Smooth muscle cell (in vitro differentiated cells): ENCODE results near the gene C17orf114.
A peak's percentile ranks its signal among the peaks of the same experiment; 100 is the strongest.

Source experiments
- DNase-seq: peaks from one replicate; lab custom pipeline; 2025; ENCODE audit not compliant: unreplicated experiment; lab: John Stamatoyannopoulos, UW
- H2AFZ ChIP-seq: fragments of 200-600 bp; sonication (generic); 2 replicates; pipeline ENCODE4 v1.6.0; 2016; ENCODE audit warnings: antibody characterized with exemption, low read depth, mild to moderate bottlenecking
- H3F3A ChIP-seq: fragments of 200-600 bp; sonication (generic); 2 replicates; pipeline ENCODE4 v1.6.0; 2017; ENCODE audit warnings: antibody characterized with exemption, low read depth
- H3K27ac ChIP-seq: fragments of 200-600 bp; sonication (generic); 2 replicates; pipeline ENCODE4 v1.5.1; 2016; ENCODE audit warnings: low read depth, mild to moderate bottlenecking
- H3K27me3 ChIP-seq: fragments of 200-600 bp; sonication (generic); 2 replicates; pipeline ENCODE4 v1.6.1; 2016; ENCODE audit warnings: low read depth, mild to moderate bottlenecking
- H3K36me3 ChIP-seq: fragments of 200-600 bp; sonication (generic); 2 replicates; pipeline ENCODE4 v1.5.1; 2016; ENCODE audit warnings: low read depth
- H3K4me1 ChIP-seq: fragments of 200-600 bp; sonication (generic); 2 replicates; pipeline ENCODE4 v1.5.1; 2016; ENCODE audit warnings: low read depth
- H3K4me2 ChIP-seq: fragments of 200-600 bp; sonication (generic); 2 replicates; pipeline ENCODE4 v1.6.0; 2016; ENCODE audit warnings: mild to moderate bottlenecking
- H3K4me3 ChIP-seq: fragments of 200-600 bp; sonication (generic); 2 replicates; pipeline ENCODE4 v1.5.1; 2016; ENCODE audit warnings: mild to moderate bottlenecking
- H3K79me2 ChIP-seq: fragments of 200-600 bp; sonication (generic); 2 replicates; pipeline ENCODE4 v1.6.0; 2016; ENCODE audit warnings: low read depth, mild to moderate bottlenecking
- H3K9ac ChIP-seq: fragments of 200-600 bp; sonication (generic); 2 replicates; pipeline ENCODE4 v1.6.0; 2016; ENCODE audit warnings: low read depth
- H3K9me3 ChIP-seq: fragments of 200-600 bp; sonication (generic); replicated peaks from 2 replicates; pipeline ENCODE4 v1.5.1; 2016; ENCODE audit warnings: low read depth
- H4K20me1 ChIP-seq: fragments of 200-600 bp; sonication (generic); 2 replicates; pipeline ENCODE4 v1.6.0; 2016; ENCODE audit warnings: low read depth
- CTCF ChIP-seq: fragments of 200-600 bp; sonication (generic); IDR thresholded peaks from 2 replicates; pipeline ENCODE4 v1.5.1; 2017; ENCODE audit warnings: borderline replicate concordance, mild to moderate bottlenecking, antibody characterized with exemption; ENCODE audit not compliant: insufficient read depth, poor library complexity, severe bottlenecking
- WGBS: methylation state at CpG from one replicate; pipeline ENCODE4 v1.1.7; 2016; ENCODE audit warnings: low lambda C conversion rate; 5-methylcytosine and 5-hydroxymethylcytosine counted together

The C17orf114 gene

GRCh38 chr17:4846635-4847390 lies 44.7 kb upstream of the C17orf114 start:
- H3K36me3 ChIP-seq: no peaks in the 10 kb centered on the region
- H4K20me1 ChIP-seq: peaks cover 95% of the 10 kb centered on the region
- peaks cover 4% of the 10 kb centered on the region for H3K4me1 ChIP-seq
- no peak overlapping the region for H3K4me2 ChIP-seq
- peaks cover 58% of the 10 kb centered on the region for H3K79me2 ChIP-seq
- H3K27me3 ChIP-seq: no peaks in the 10 kb centered on the region
- no peak for TF ChIP-seq CTCF
- H3K27ac ChIP-seq: peak overlapping the region; percentile 82
- 93% methylated on average over 13 of the region's 13 CpGs for WGBS
- H3K9ac ChIP-seq: no peak overlapping the region
- no peak overlapping the region for H3K4me3 ChIP-seq
- H3F3A ChIP-seq: peaks cover 2% of the 10 kb centered on the region
- no peaks in the 10 kb centered on the region for H3K9me3 ChIP-seq
- no peak overlapping the region for H2AFZ ChIP-seq
- DNase-seq: no peak

- Histone ChIP-seq H3K4me1 (peaks cover 4% of the 10 kb centered on the region), H3K4me3 (no peak overlapping the region), H3F3A (peaks cover 14% of the 10 kb centered on the region), H4K20me1 (peaks cover 94% of the 10 kb centered on the region), H3K4me2 (no peak overlapping the region), H3K79me2 (peaks cover 66% of the 10 kb centered on the region), H3K9me3 (no peaks in the 10 kb centered on the region), H3K9ac (no peak overlapping the region), H3K27ac (no peak overlapping the region), H3K36me3 (no peaks in the 10 kb centered on the region), H3K27me3 (no peaks in the 10 kb centered on the region), H2AFZ (no peak overlapping the region)
- DNase-seq: no peak
- no peak for TF ChIP-seq CTCF
- WGBS: 96% methylated on average over 5 of the region's 5 CpGs
Observed at GRCh38 chr17:4845118-4845517, 43.0 kb upstream of the C17orf114 start.

- Histone ChIP-seq H3K27ac (no peak overlapping the region), H3K9ac (no peak overlapping the region), H2AFZ (no peak overlapping the region), H4K20me1 (peaks cover 88% of the 10 kb centered on the region), H3K27me3 (no peaks in the 10 kb centered on the region), H3K9me3 (no peaks in the 10 kb centered on the region), H3F3A (peaks cover 15% of the 10 kb centered on the region), H3K4me2 (no peak overlapping the region), H3K4me1 (peaks cover 9% of the 10 kb centered on the region), H3K36me3 (no peaks in the 10 kb centered on the region), H3K79me2 (peaks cover 72% of the 10 kb centered on the region), H3K4me3 (no peak overlapping the region)
- WGBS: 95% methylated on average over 9 of the region's 9 CpGs
- DNase-seq: no peak
- TF ChIP-seq CTCF: no peak
Observed at GRCh38 chr17:4843321-4844000, 41.3 kb upstream of the C17orf114 start.
